Measurements from ENCODE around the gene DELE1. TPM values are rescaled to one million over a fixed set of nuclear protein-coding genes. Genes with fewer than 3 reads are reported as not detected.
A peak's percentile ranks its signal among the peaks of the same experiment; 100 is the strongest.

The DELE1 gene
- total RNA-seq, 4 donors from 2014 or later = 24.7 to 102 (median 45.8) TPM

DNA sequence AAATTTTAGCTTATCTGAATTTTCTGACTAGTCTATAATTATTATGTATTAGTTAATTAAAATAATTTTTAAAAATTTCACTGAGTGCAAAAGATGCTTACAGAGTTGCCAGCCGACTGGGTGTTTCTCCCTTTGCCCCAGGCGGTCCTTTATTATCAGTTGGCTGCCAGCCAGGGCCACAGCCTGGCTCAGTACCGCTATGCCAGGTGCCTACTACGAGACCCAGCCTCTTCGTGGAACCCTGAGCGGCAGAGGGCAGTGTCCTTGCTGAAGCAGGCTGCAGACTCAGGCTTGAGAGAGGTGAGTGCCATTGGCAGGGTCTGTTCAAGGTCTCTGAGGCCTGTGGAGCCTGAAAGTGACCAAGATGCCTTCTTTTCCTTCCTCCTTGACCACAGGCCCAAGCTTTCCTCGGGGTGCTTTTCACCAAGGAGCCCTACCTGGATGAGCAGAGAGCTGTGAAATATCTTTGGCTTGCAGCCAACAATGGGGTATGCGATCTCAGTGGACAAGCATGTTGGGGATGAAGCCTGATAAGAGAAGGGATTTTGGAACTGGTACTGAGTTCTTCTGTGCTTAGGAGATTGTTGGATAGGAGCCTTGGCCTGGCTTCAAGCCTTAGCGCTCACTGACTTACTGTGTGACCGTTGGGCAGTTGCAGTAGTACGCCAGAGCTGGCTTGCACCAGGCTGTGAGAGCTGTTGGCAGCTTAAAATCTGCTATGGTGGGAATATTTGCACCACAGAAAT is 10.6 kb downstream of the DELE1 start:
- H3K36me3 ChIP-seq = no peaks in the 10 kb centered on the region
- DNase-seq = peak in 1 of 2 donors; percentile 35
- TF ChIP-seq, protein P1, sequence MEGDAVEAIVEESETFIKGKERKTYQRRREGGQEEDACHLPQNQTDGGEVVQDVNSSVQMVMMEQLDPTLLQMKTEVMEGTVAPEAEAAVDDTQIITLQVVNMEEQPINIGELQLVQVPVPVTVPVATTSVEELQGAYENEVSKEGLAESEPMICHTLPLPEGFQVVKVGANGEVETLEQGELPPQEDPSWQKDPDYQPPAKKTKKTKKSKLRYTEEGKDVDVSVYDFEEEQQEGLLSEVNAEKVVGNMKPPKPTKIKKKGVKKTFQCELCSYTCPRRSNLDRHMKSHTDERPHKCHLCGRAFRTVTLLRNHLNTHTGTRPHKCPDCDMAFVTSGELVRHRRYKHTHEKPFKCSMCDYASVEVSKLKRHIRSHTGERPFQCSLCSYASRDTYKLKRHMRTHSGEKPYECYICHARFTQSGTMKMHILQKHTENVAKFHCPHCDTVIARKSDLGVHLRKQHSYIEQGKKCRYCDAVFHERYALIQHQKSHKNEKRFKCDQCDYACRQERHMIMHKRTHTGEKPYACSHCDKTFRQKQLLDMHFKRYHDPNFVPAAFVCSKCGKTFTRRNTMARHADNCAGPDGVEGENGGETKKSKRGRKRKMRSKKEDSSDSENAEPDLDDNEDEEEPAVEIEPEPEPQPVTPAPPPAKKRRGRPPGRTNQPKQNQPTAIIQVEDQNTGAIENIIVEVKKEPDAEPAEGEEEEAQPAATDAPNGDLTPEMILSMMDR (IDR thresholded peaks at IDR 0.05) = no peak
- TF ChIP-seq POLR2A (IDR thresholded peaks at IDR 0.05) = no peak
- no peaks in the 10 kb centered on the region for H3K4me1 ChIP-seq
- intact Hi-C loops (cut with DNase I; ENCODE audit: low total_unique reads) = no loop called here
- no peak overlapping the region for H3K27ac ChIP-seq
- H3K9me3 ChIP-seq = no peaks in the 10 kb centered on the region
- no peak overlapping the region for H3K4me3 ChIP-seq
- no peaks in the 10 kb centered on the region for H3K27me3 ChIP-seq

DNA sequence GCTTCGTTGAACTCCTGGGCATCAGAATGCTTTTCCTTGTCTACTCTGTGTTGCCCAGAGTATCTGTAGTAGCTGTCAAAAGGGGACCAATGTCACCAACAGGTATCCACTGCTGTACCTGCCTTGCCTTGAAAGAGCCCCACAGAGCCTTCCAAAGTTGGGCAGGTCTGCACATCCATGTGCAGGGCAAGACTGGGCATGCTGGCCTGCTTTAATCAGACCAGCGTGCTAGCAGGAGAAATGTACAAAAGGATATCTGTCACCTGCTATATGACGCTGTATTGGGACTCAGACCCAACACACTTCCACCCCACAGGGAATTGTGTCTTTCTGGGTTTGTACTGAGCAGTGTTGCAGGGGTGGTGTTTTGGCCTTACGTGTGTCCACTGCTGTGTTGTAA is 11.9 kb downstream of the DELE1 start:
- H3K9me3 ChIP-seq = no peaks in the 10 kb centered on the region
- no peak overlapping the region for H3K27ac ChIP-seq
- no peak for DNase-seq
- TF ChIP-seq POLR2A (IDR thresholded peaks at IDR 0.05) = no peak
- TF ChIP-seq, protein P1 (IDR thresholded peaks at IDR 0.05) = no peak
- H3K4me1 ChIP-seq = no peaks in the 10 kb centered on the region
- H3K36me3 ChIP-seq = no peaks in the 10 kb centered on the region
- no peak overlapping the region for H3K4me3 ChIP-seq
- no peaks in the 10 kb centered on the region for H3K27me3 ChIP-seq
- intact Hi-C loops (cut with DNase I; ENCODE audit: low total_unique reads) = no loop called here

DNA sequence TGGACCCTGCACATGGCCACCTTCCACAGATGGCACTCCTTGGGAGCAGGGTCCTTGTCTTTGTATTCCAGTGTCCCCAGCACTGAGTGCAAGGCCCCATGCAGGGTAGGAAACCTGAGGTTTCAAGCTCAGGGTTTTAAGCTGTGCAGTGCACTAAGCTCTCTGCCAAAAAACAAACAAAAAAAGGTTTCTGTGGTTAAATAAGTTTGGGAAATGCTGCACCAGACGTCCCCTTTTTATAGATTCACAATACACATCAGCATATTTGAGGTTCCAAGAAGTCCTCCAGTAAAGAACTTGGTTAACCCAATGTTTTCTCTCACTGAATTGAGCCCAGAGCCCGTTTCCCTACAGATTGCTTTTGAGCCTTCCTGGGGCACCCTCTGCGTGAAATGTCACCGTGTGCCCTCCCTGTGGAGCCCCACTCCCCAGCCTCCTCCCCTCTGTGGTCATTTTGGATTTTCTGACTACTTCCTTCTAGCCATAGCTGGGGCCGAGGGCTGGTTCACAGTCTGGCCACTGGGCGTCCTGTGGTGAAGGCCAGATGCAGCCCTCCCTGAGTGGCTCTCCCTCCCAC is 17.1 kb downstream of the DELE1 start:
- DNase-seq = no peak
- H3K9me3 ChIP-seq = no peaks in the 10 kb centered on the region
- H3K27me3 ChIP-seq = no peaks in the 10 kb centered on the region
- peak overlapping the region; percentile 27 for H3K27ac ChIP-seq
- no peak overlapping the region for H3K4me3 ChIP-seq
- H3K36me3 ChIP-seq = no peaks in the 10 kb centered on the region
- intact Hi-C loops (cut with DNase I; ENCODE audit: low total_unique reads) = no loop called here
- peaks cover 0 to 5% of the 10 kb centered on the region in 2 donors for H3K4me1 ChIP-seq
- TF ChIP-seq POLR2A (IDR thresholded peaks at IDR 0.05) = no peak

DNA sequence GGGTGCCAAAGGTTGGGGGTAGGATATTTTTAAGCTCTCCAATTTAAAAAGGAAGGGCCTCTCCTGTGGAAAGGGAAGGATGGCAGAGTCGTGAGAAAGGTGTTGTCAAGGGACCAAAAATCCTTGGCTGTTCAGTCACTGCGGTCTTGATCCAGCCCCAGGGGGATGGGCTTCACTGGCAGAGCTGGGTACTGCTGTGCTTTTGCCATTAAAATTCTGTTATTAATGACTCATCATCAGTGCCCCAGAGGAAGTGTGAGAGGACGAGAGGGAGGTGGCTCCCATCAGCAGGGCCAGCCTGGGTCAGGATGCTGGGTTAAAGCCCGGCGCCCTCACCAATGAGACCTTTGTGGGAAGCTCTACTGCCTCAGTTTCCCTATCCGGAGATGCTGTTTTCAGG is 17.6 kb downstream of the DELE1 start:
- TF ChIP-seq POLR2A (IDR thresholded peaks at IDR 0.05) = no peak
- TF ChIP-seq, protein P1 (IDR thresholded peaks at IDR 0.05) = no peak

DNA sequence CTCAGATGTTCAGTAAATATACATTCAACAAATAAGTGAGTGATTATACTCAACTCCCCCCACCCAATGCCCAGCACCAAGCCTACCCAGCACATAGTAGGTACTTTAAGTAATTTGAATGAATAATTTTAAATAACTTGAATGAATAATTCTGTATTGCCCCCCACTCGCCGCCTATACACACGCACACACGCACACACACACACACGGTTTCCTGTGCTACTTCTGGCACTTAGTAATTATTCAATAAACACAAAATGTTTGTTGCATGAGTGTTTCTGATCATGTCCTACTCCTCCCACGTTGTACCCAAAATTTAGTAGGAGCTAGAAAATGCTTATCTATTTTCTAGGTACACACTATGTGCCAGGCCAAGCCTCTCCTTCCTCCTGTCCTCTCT is 18.1 kb downstream of the DELE1 start:
- intact Hi-C loops (cut with DNase I; ENCODE audit: low total_unique reads) = no loop called here
- Histone ChIP-seq H3K27me3 (no peaks in the 10 kb centered on the region), H3K4me3 (no peak overlapping the region), H3K36me3 (no peaks in the 10 kb centered on the region), H3K4me1 (peaks cover 0 to 5% of the 10 kb centered on the region in 2 donors), H3K9me3 (no peaks in the 10 kb centered on the region), H3K27ac (peak overlapping the region; percentile 27)
- DNase-seq = no peak
- TF ChIP-seq, protein P1 (IDR thresholded peaks at IDR 0.05) = no peak
- no peak for TF ChIP-seq POLR2A (IDR thresholded peaks at IDR 0.05)

More for the DNA sequence above, 17.6 kb downstream of the DELE1 start:
- no peak for DNase-seq
- peaks cover 0 to 5% of the 10 kb centered on the region in 2 donors for H3K4me1 ChIP-seq
- intact Hi-C loops (cut with DNase I; ENCODE audit: low total_unique reads) = no loop called here
- peak overlapping the region; percentile 27 for H3K27ac ChIP-seq
- no peaks in the 10 kb centered on the region for H3K27me3 ChIP-seq
- no peak overlapping the region for H3K4me3 ChIP-seq
- H3K9me3 ChIP-seq = no peaks in the 10 kb centered on the region
- H3K36me3 ChIP-seq = no peaks in the 10 kb centered on the region
